ENCODE data around the gene ASTN2. TPM values are rescaled to one million over a fixed set of nuclear protein-coding genes. Genes with fewer than 3 reads are reported as not detected.

The ASTN2 gene
- total and polyA plus RNA-seq, 9 of the 15 experiments (the other 6 are each of a cell fraction or from before 2014, with no cell fraction given), result 0.56 to 3.5 (median 1.9) TPM

GRCh38 chr9:116952436-116952810, 462.4 kb downstream of the ASTN2 start:
- DNase-seq (ENCODE audit: extremely low read depth in 1 of 4, low spot score in 3 of 4) (no peak), FAIRE-seq (no peak), ATAC-seq (no peak)
- no peaks in the 10 kb centered on the region for H3K27me3 ChIP-seq (ENCODE audit: control insufficient read depth in 2 of 2, insufficient read depth in 2 of 2, low read length in 2 of 2)
- H3K4me2 ChIP-seq (ENCODE audit: insufficient read depth, low read length), result no peak overlapping the region
- H3K9ac ChIP-seq (ENCODE audit: insufficient read depth in 1 of 2, low read depth in 2 of 2, low read length in 2 of 2), result no peak overlapping the region
- POLR2A ChIA-PET, result no interaction called here
- in situ Hi-C loops (cut with MboI), result no loop called here
- BruUV-seq (replicated peaks), result no TSS peak
- H4K20me1 ChIP-seq (replicated peaks; ENCODE audit: control insufficient read depth, insufficient read depth, low read length), result no peaks in the 10 kb centered on the region
- H2AFZ ChIP-seq (ENCODE audit: low read depth, low read length), result no peak overlapping the region
- no peaks in the 10 kb centered on the region for H3K36me3 ChIP-seq (ENCODE audit: control insufficient read depth, insufficient read depth, low read length)
- no peaks in the 10 kb centered on the region for H3K9me1 ChIP-seq (ENCODE audit: control insufficient read depth, insufficient read depth, low read length)
- 0% methylated on average over 7 of the region's 7 CpGs for WGBS (ENCODE audit: insufficient coverage, low coverage, missing lambda C conversion rate)
- intact Hi-C loops (cut with micrococcal nuclease), result no loop called here
- H3K27ac ChIP-seq (ENCODE audit: extremely low read depth, low read depth, low read length), result no peak overlapping the region
- no peaks in the 10 kb centered on the region for H3K79me2 ChIP-seq (ENCODE audit: control insufficient read depth, insufficient read depth, low read length)
- H3K4me1 ChIP-seq (replicated peaks in 1 of 2; ENCODE audit: control insufficient read depth in 2 of 2, insufficient read depth in 2 of 2, low read length in 2 of 2), result no peaks in the 10 kb centered on the region
- CTCF ChIA-PET (ENCODE audit: low intra/inter-chr PET ratio), result no interaction called here
- TF ChIP-seq MITF (IDR thresholded peaks at IDR 0.05) (no peak), PCBP2 (IDR thresholded peaks at IDR 0.05; ENCODE audit: low read depth, low read length, poor library complexity, severe bottlenecking) (no peak), ZNF57 (CRISPR knock-in tag; IDR thresholded peaks at IDR 0.05) (no peak), ZNF512 (tag; IDR thresholded peaks at IDR 0.05) (no peak), ILF3 (IDR thresholded peaks at IDR 0.05; ENCODE audit: borderline replicate concordance) (no peak), SIN3A (IDR thresholded peaks at IDR 0.05; ENCODE audit: borderline replicate concordance in 2 of 2, control insufficient read depth in 1 of 2, low read depth in 2 of 2, low read length in 2 of 2) (no peak), MAFG (tag; conservative IDR thresholded peaks at IDR 0.05) (no peak), CBX5 (IDR thresholded peaks at IDR 0.05; ENCODE audit: borderline replicate concordance, low read depth) (no peak)
- no peaks in the 10 kb centered on the region; the same call in 1 of the 2 replicates for H3K9me3 ChIP-seq (replicated peaks; ENCODE audit: control insufficient read depth, insufficient read depth, low read depth, low read length)
- no peak overlapping the region for H3K4me3 ChIP-seq

Data from K562 (cell line).